ENCODE results near the gene SDHAF1. TPM values are rescaled to one million over a fixed set of nuclear protein-coding genes. Genes with fewer than 3 reads are reported as not detected.
A peak's percentile ranks its signal among the peaks of the same experiment; 100 is the strongest.

The SDHAF1 gene
- total RNA-seq, 1 experiment from 2014 or later, result 21.0 TPM

GRCh38 chr19:36014012-36014924 lies 19.3 kb downstream of the SDHAF1 start, which contains the start of gene ALKBH6:
TSS of gene ALKBH6 (minus strand) at chr19:36014213. CDS start at chr19:36013397, 816 bp downstream.
- peak within 1 kb of the TSS; percentile 61 for H3K27ac ChIP-seq (ENCODE audit: low read depth, low read length)
- intact Hi-C loops (cut with micrococcal nuclease), result no loop called here
- H3K4me2 ChIP-seq (ENCODE audit: low read length), result peak within 1 kb of the TSS; percentile 96
- DNase-seq (ENCODE audit: low read depth, low spot score) (peak; percentile 97), ATAC-seq (peak; percentile 95)
- peak within 1 kb of the TSS; percentile 95 for H3K9ac ChIP-seq (ENCODE audit: low read length)
- H2AFZ ChIP-seq (ENCODE audit: low read depth, low read length, poor library complexity, severe bottlenecking), result no peak within 1 kb of the TSS
- H4K20me1 ChIP-seq (ENCODE audit: insufficient read depth), result no peaks in the 10 kb centered on the region
- TF ChIP-seq FOSL1 (IDR thresholded peaks at IDR 0.05; ENCODE audit: low read depth) (no peak), CBX3 (IDR thresholded peaks at IDR 0.05; ENCODE audit: low read depth) (no peak), YY1 (IDR thresholded peaks at IDR 0.05; ENCODE audit: extremely low read depth, insufficient replicate concordance, low read depth, low read length) (peak; percentile 62), POLR2A (IDR thresholded peaks at IDR 0.05; ENCODE audit: borderline replicate concordance, extremely low read depth, insufficient read depth, insufficient read length) (peak; percentile 44), ZFX (IDR thresholded peaks at IDR 0.05) (peak; percentile 44; the same call in 1 of the 2 replicates), SIN3A (IDR thresholded peaks at IDR 0.05; ENCODE audit: low read depth) (peak; percentile 82), ELF1 (IDR thresholded peaks at IDR 0.05; ENCODE audit: borderline replicate concordance, low read depth) (no peak; the same call in 1 of the 2 replicates), SRF (IDR thresholded peaks at IDR 0.05; ENCODE audit: low read depth) (no peak; the same call in 1 of the 2 replicates), RAD21 (IDR thresholded peaks at IDR 0.05; ENCODE audit: low read depth) (no peak), POLR2AphosphoS5 (IDR thresholded peaks at IDR 0.05; ENCODE audit: low read depth, low read length) (peak; percentile 49; the same call in 1 of the 2 replicates), TCF7L2 (IDR thresholded peaks at IDR 0.05; ENCODE audit: borderline replicate concordance, extremely low read depth, insufficient read depth, insufficient read length) (no peak), SP1 (IDR thresholded peaks at IDR 0.05; ENCODE audit: low read depth) (peak; percentile 98), JUND (IDR thresholded peaks at IDR 0.05) (no peak), ZNF274 (IDR thresholded peaks at IDR 0.05; ENCODE audit: low read depth, low read length) (no peak), EGR1 (IDR thresholded peaks at IDR 0.05; ENCODE audit: low read depth) (peak; percentile 94), EZH2 (IDR thresholded peaks at IDR 0.05) (no peak)
- TF ChIP-seq, protein P1, sequence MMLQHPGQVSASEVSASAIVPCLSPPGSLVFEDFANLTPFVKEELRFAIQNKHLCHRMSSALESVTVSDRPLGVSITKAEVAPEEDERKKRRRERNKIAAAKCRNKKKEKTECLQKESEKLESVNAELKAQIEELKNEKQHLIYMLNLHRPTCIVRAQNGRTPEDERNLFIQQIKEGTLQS (IDR thresholded peaks at IDR 0.05), result no peak
- TF ChIP-seq, protein P2, sequence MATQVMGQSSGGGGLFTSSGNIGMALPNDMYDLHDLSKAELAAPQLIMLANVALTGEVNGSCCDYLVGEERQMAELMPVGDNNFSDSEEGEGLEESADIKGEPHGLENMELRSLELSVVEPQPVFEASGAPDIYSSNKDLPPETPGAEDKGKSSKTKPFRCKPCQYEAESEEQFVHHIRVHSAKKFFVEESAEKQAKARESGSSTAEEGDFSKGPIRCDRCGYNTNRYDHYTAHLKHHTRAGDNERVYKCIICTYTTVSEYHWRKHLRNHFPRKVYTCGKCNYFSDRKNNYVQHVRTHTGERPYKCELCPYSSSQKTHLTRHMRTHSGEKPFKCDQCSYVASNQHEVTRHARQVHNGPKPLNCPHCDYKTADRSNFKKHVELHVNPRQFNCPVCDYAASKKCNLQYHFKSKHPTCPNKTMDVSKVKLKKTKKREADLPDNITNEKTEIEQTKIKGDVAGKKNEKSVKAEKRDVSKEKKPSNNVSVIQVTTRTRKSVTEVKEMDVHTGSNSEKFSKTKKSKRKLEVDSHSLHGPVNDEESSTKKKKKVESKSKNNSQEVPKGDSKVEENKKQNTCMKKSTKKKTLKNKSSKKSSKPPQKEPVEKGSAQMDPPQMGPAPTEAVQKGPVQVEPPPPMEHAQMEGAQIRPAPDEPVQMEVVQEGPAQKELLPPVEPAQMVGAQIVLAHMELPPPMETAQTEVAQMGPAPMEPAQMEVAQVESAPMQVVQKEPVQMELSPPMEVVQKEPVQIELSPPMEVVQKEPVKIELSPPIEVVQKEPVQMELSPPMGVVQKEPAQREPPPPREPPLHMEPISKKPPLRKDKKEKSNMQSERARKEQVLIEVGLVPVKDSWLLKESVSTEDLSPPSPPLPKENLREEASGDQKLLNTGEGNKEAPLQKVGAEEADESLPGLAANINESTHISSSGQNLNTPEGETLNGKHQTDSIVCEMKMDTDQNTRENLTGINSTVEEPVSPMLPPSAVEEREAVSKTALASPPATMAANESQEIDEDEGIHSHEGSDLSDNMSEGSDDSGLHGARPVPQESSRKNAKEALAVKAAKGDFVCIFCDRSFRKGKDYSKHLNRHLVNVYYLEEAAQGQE (IDR thresholded peaks at IDR 0.05; ENCODE audit: low read depth), result no peak
- TF ChIP-seq, protein P3, sequence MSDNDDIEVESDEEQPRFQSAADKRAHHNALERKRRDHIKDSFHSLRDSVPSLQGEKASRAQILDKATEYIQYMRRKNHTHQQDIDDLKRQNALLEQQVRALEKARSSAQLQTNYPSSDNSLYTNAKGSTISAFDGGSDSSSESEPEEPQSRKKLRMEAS (IDR thresholded peaks at IDR 0.05), result peak; percentile 70
- TF ChIP-seq, protein P4, sequence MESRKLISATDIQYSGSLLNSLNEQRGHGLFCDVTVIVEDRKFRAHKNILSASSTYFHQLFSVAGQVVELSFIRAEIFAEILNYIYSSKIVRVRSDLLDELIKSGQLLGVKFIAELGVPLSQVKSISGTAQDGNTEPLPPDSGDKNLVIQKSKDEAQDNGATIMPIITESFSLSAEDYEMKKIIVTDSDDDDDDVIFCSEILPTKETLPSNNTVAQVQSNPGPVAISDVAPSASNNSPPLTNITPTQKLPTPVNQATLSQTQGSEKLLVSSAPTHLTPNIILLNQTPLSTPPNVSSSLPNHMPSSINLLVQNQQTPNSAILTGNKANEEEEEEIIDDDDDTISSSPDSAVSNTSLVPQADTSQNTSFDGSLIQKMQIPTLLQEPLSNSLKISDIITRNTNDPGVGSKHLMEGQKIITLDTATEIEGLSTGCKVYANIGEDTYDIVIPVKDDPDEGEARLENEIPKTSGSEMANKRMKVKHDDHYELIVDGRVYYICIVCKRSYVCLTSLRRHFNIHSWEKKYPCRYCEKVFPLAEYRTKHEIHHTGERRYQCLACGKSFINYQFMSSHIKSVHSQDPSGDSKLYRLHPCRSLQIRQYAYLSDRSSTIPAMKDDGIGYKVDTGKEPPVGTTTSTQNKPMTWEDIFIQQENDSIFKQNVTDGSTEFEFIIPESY (IDR thresholded peaks at IDR 0.05; ENCODE audit: extremely low read depth, insufficient replicate concordance, low read length), result no peak
- no peaks in the 10 kb centered on the region for H3K9me3 ChIP-seq (ENCODE audit: control insufficient read depth in 1 of 2, insufficient read depth in 1 of 2, low read depth in 1 of 2, low read length in 2 of 2)
- peak within 1 kb of the TSS; percentile 76 to 77 for H3K4me3 ChIP-seq (replicated peaks in 1 of 2; ENCODE audit: low read depth in 1 of 2, low read length in 2 of 2)
- peaks cover 13% of the 10 kb centered on the region for H3K79me2 ChIP-seq (ENCODE audit: insufficient read depth, low read length)
- CTCF ChIA-PET, result interaction anchor here (0.6 to 1.2 kb wide), 3 partner anchors 39 to 168 kb away, joined by 3 to 4 read pairs (median 3); partner anchors contain the start of gene THAP8
- RAD21 ChIA-PET (ENCODE audit: low non-redundant PET in 1 of 2, low total read pairs in 2 of 2, uncharacterized antibody in 2 of 2, unreplicated experiment in 2 of 2), result interaction anchor here in 1 of 2 experiments (0.7 kb wide), 1 partner anchor 40 kb away, joined by 6 read pairs; the partner anchor contains the start of gene THAP8
- no peaks in the 10 kb centered on the region for H3K9me2 ChIP-seq (ENCODE audit: insufficient read depth)
- peaks cover 14 to 26% of the 10 kb centered on the region in 2 experiments for H3K4me1 ChIP-seq (ENCODE audit: control insufficient read depth in 1 of 2, insufficient read depth in 2 of 2, low read length in 2 of 2)
- no peaks in the 10 kb centered on the region for H3K27me3 ChIP-seq (ENCODE audit: insufficient read depth, low read length)
- POLR2A ChIA-PET, result interaction anchor here (0.6 to 1.0 kb wide), 5 partner anchors 11 to 114 kb away, joined by 3 to 5 read pairs (median 4); no protein-coding TSS in a partner anchor
- TSS peak; percentile 89 for BruUV-seq (replicated peaks)
- no peaks in the 10 kb centered on the region; a peak in 1 of 4 replicates for H3K36me3 ChIP-seq (ENCODE audit: control insufficient read depth in 1 of 2, insufficient read depth in 2 of 2, low read length in 2 of 2)
